Testis (tissue), 2 donors: ENCODE results near the gene RILPL1.
"Not testable (repeated sequence)": the region's sequence is repeated elsewhere in the genome, so short reads cannot be mapped to it uniquely, and the experiment has no call there.

Experiments used
- CTCF ChIP-seq, 3 experiments: fragments of 450-650 bp in 2 of 3; fragments of 200-600 bp in 1 of 3; sonication (generic) in 1 of 3; IDR thresholded peaks; one replicate each; pipeline ENCODE4 v1.5.1; 2016 to 2019; ENCODE audit warnings: antibody characterized with exemption in 3 of 3, mild to moderate bottlenecking in 2 of 3, moderate library complexity in 1 of 3
- POLR2A ChIP-seq: fragments of 450-650 bp; IDR thresholded peaks from one replicate; pipeline ENCODE4 v1.6.1; 2017; ENCODE audit warnings: antibody characterized with exemption, mild to moderate bottlenecking, moderate library complexity

GRCh38 chr12:123514582-123515221 is 18.8 kb downstream of the RILPL1 start:
- not testable (repeated sequence) for TF ChIP-seq POLR2A; CTCF (IDR thresholded peaks at IDR 0.05)
